SK-N-MC (cell line): Measurements from ENCODE around the gene UNK.

Source experiments
- EZH2 ChIP-seq: fragments of 200-600 bp; sonication (generic); IDR thresholded peaks from one replicate; pipeline ENCODE4 v1.6.1; 2017; ENCODE audit warnings: antibody characterized with exemption
- POLR2AphosphoS5 ChIP-seq: IDR thresholded peaks from 2 replicates; pipeline ENCODE4 v1.6.1; 2012; ENCODE audit warnings: mild to moderate bottlenecking, low read depth, low read length, borderline replicate concordance

GRCh38 chr17:75759457-75759856, 25.1 kb upstream of the UNK start:
- TF ChIP-seq POLR2AphosphoS5 (no peak), EZH2 (no peak)
